HCT116 (cell line): ENCODE results near the gene RTN1. TPM values are rescaled to one million over a fixed set of nuclear protein-coding genes. Genes with fewer than 3 reads are reported as not detected.

ENCODE experiments used
- ATAC-seq: fragments of 200-7000 bp; cut with Tn5 transposase; 2 replicates; pipeline ENCODE4 v1.9.1; 2020; ENCODE audit warnings: mild to moderate bottlenecking, moderate library complexity
- BruUV-seq: library from RNA; stranded (reverse); fragments of 400-500 nt; replicated peaks from 2 replicates; lab custom pipeline; 2021; lab: Mats Ljungman, UMichigan
- CTCF ChIA-PET: fragments of 300-600 bp; sonication (Branson Sonifier 250); formaldehyde crosslinking; loops from one replicate; lab custom pipeline; 2021; ENCODE audit warnings: antibody characterized with exemption; lab: Charles Lee
- POLR2A ChIA-PET: fragments of 300-600, 350-600 bp; sonication (Branson Sonifier 250); formaldehyde crosslinking; loops from one replicate; lab custom pipeline; 2021; ENCODE audit warnings: antibody characterized with exemption; lab: Charles Lee
- RAD21 ChIA-PET, 2 experiments: fragments of 300-600 bp; sonication (Branson Sonifier 250); formaldehyde crosslinking; loops; one replicate each; lab custom pipeline; 2023; ENCODE audit warnings: low total read pairs in 2 of 2; ENCODE audit not compliant: uncharacterized antibody in 2 of 2, unreplicated experiment in 2 of 2, low non-redundant PET in 1 of 2; lab: Charles Lee
- DNase-seq: peaks from one replicate; pipeline ENCODE4 v3.0.0-alpha.2; 2010; ENCODE audit warnings: low read depth, low spot score
- H2AFZ ChIP-seq: fragments of 200-600 bp; shearing (Covaris generic), sonication (generic); 2 replicates; pipeline ENCODE4 v1.6.1; 2017; ENCODE audit warnings: low read depth, mixed run types, mixed read lengths, antibody characterized with exemption, low read length; ENCODE audit not compliant: poor library complexity, severe bottlenecking
- H3K27ac ChIP-seq: 2 replicates; pipeline ENCODE4 v1.5.1; 2012; ENCODE audit warnings: low read depth, low read length
- H3K27me3 ChIP-seq: fragments of 200-600 bp; sonication (generic); 2 replicates; pipeline ENCODE4 v1.6.1; 2016; ENCODE audit warnings: mixed run types, low read length, mixed read lengths; ENCODE audit not compliant: insufficient read depth
- H3K36me3 ChIP-seq, 2 experiments: fragments of 200-500 bp in 1 of 2; fragments of 200-600 bp in 1 of 2; sonication (Bioruptor generic) in 1 of 2; sonication (generic) in 1 of 2; 2 replicates each; pipeline versions ENCODE4 v1.5.1 to v1.6.1; 2014 to 2016; ENCODE audit warnings: low read length in 2 of 2, inconsistent platforms in 1 of 2, mixed read lengths in 1 of 2, mixed run types in 1 of 2; ENCODE audit not compliant: insufficient read depth in 2 of 2, control insufficient read depth in 1 of 2
- H3K4me1 ChIP-seq, 2 experiments: fragments of 200-600 bp in 1 of 2; sonication (generic) in 1 of 2; 2 replicates each; pipeline versions ENCODE4 v1.5.1 to v1.6.1; 2012 to 2017; ENCODE audit warnings: low read length in 2 of 2, inconsistent platforms in 1 of 2, mild to moderate bottlenecking in 1 of 2, mixed read lengths in 1 of 2, mixed run types in 1 of 2, moderate library complexity in 1 of 2; ENCODE audit not compliant: insufficient read depth in 2 of 2, control insufficient read depth in 1 of 2
- H3K4me2 ChIP-seq: fragments of 200-600 bp; sonication (generic); 2 replicates; pipeline ENCODE4 v1.6.1; 2017; ENCODE audit warnings: mixed run types, low read length, mixed read lengths
- H3K4me3 ChIP-seq, 2 experiments: fragments of 200-600 bp in 1 of 2; sonication (generic) in 1 of 2; replicated peaks in 1 of 2; 2 replicates each; pipeline ENCODE4 v1.5.1; 2011 to 2016; ENCODE audit warnings: low read length in 2 of 2, control low read depth in 1 of 2, low read depth in 1 of 2, mild to moderate bottlenecking in 1 of 2, mixed read lengths in 1 of 2, mixed run types in 1 of 2
- H3K79me2 ChIP-seq: fragments of 200-600 bp; sonication (generic); 2 replicates; pipeline ENCODE4 v1.6.1; 2017; ENCODE audit warnings: mild to moderate bottlenecking, mixed run types, low read length, moderate library complexity, mixed read lengths; ENCODE audit not compliant: insufficient read depth
- H3K9ac ChIP-seq: fragments of 200-600 bp; sonication (generic); 2 replicates; pipeline ENCODE4 v1.6.1; 2016; ENCODE audit warnings: low read length, mixed read lengths
- H3K9me2 ChIP-seq: fragments of 200-600 bp; sonication (generic), shearing (Covaris generic); 2 replicates; pipeline ENCODE4 v1.6.1; 2017; ENCODE audit warnings: mixed run types, mild to moderate bottlenecking, moderate library complexity; ENCODE audit not compliant: insufficient read depth
- H3K9me3 ChIP-seq, 2 experiments: fragments of 200-500 bp in 1 of 2; fragments of 200-600 bp in 1 of 2; sonication (Bioruptor generic) in 1 of 2; sonication (generic) in 1 of 2; 2 replicates each; pipeline ENCODE4 v1.6.1; 2014 to 2017; ENCODE audit warnings: low read length in 2 of 2, mixed read lengths in 2 of 2, inconsistent platforms in 1 of 2, low read depth in 1 of 2, mild to moderate bottlenecking in 1 of 2, mixed run types in 1 of 2, moderate library complexity in 1 of 2; ENCODE audit not compliant: control insufficient read depth in 1 of 2, insufficient read depth in 1 of 2
- H4K20me1 ChIP-seq: fragments of 200-600 bp; sonication (generic), shearing (Covaris generic); 2 replicates; pipeline ENCODE4 v1.6.1; 2017; ENCODE audit warnings: mixed run types, mild to moderate bottlenecking, moderate library complexity; ENCODE audit not compliant: insufficient read depth
- CBX3 ChIP-seq: IDR thresholded peaks from 2 replicates; pipeline ENCODE4 v1.6.1; 2012; ENCODE audit warnings: low read depth
- CEBPB ChIP-seq: IDR thresholded peaks from 2 replicates; pipeline ENCODE4 v1.6.1; 2012; ENCODE audit warnings: low read depth
- ELF1 ChIP-seq: IDR thresholded peaks from 2 replicates; pipeline ENCODE4 v1.6.1; 2012; ENCODE audit warnings: low read depth, borderline replicate concordance
- EZH2 ChIP-seq: fragments of 200-600 bp; sonication (generic); IDR thresholded peaks from 2 replicates; pipeline ENCODE4 v1.6.1; 2017; ENCODE audit warnings: antibody characterized with exemption, mixed run types
- JUND ChIP-seq: IDR thresholded peaks from 2 replicates; pipeline ENCODE4 v1.6.1; 2012
- POLR2A ChIP-seq: IDR thresholded peaks from 2 replicates; pipeline ENCODE4 v1.7.0; 2011; ENCODE audit warnings: borderline replicate concordance; ENCODE audit not compliant: insufficient read depth, insufficient read length; ENCODE audit errors: extremely low read depth
- POLR2AphosphoS5 ChIP-seq: IDR thresholded peaks from 2 replicates; pipeline ENCODE4 v1.6.1; 2011; ENCODE audit warnings: mild to moderate bottlenecking, low read depth, low read length, moderate library complexity
- RAD21 ChIP-seq: IDR thresholded peaks from 2 replicates; pipeline ENCODE4 v1.6.1; 2012; ENCODE audit warnings: low read depth, mild to moderate bottlenecking
- SIN3A ChIP-seq: IDR thresholded peaks from 2 replicates; pipeline ENCODE4 v1.6.1; 2012; ENCODE audit warnings: low read depth
- SP1 ChIP-seq: IDR thresholded peaks from 2 replicates; pipeline ENCODE4 v1.6.1; 2012; ENCODE audit warnings: low read depth
- SRF ChIP-seq: IDR thresholded peaks from 2 replicates; pipeline ENCODE4 v1.6.1; 2012; ENCODE audit warnings: low read depth
- TCF7L2 ChIP-seq: IDR thresholded peaks from 2 replicates; pipeline ENCODE4 v1.7.0; 2011; ENCODE audit warnings: borderline replicate concordance, inconsistent platforms; ENCODE audit not compliant: insufficient read depth, insufficient read length; ENCODE audit errors: extremely low read depth
- YY1 ChIP-seq: IDR thresholded peaks from 2 replicates; pipeline ENCODE4 v1.6.1; 2011; ENCODE audit warnings: low read length, low read depth, moderate library complexity, mild to moderate bottlenecking; ENCODE audit not compliant: insufficient replicate concordance; ENCODE audit errors: extremely low read depth
- ZFX ChIP-seq: fragments of 450-650 bp; IDR thresholded peaks from 2 replicates; pipeline ENCODE4 v1.6.1; 2017
- ZNF274 ChIP-seq: fragments of 200-500 bp; sonication (Bioruptor generic); IDR thresholded peaks from 2 replicates; pipeline ENCODE4 v1.6.1; 2014; ENCODE audit warnings: mild to moderate bottlenecking, low read depth, low read length, inconsistent platforms
- intact Hi-C: fragments of 100-400 bp; cut with micrococcal nuclease; formaldehyde crosslinking; loops from 2 replicates; pipeline ENCODE4 v1.10.0; 2022
- total RNA-seq: library from RNA; stranded (reverse); gene quantifications from one replicate; pipeline ENCODE4 v1.2.1, GENCODE V29; 2021; ENCODE audit not compliant: unreplicated experiment
- TF ChIP-seq, protein P1 (sequence below): IDR thresholded peaks from 2 replicates; pipeline ENCODE4 v1.6.1; 2012
- TF ChIP-seq, protein P2 (sequence below): IDR thresholded peaks from 2 replicates; pipeline ENCODE4 v1.6.1; 2011; ENCODE audit warnings: mild to moderate bottlenecking, low read length, moderate library complexity; ENCODE audit not compliant: insufficient replicate concordance; ENCODE audit errors: extremely low read depth
- TF ChIP-seq, protein P3 (sequence below): IDR thresholded peaks from 2 replicates; pipeline ENCODE4 v1.6.1; 2012

Gene RTN1
- total RNA-seq, 1 experiment from 2014 or later = 0.57 TPM

DNA sequence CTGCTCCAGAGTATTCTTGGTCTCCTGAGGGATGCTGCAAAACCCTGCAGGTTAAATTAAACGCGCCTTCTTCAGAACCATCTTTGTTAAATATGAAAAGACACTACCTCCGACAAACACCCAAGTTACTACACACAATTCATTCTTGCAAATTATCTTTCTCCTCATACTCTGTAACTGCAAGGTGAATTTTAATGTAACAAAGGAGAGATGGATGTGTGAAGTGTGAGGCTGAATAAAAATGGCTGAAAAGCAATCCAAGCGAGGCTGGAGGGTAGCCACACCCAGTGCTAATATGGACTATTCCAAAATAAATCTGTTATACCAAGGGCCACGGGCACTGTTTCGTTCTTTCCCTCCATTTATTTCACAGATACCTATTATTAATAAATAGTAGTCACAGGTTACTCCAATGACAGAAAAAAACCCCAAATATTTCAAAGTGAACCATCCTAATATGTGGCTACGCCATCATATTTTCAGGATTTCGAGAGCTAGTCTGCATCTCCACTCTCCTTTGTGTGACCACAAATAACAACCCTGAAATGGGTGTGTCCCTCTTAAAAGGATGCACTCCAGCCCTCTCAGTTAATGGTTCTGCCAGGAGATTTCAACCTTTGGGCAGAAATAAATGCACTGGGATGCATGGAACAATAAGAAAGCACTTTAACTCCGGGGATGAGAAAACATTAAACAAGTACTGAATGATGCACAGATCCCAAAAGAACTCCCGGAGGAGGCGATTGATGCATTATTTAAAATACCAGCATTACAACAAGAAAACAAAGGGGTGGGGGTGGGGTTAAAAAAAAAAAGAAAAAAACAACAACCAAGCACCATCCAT lies 240.9 kb downstream of the RTN1 start:
- Histone ChIP-seq H3K4me2 (no peak overlapping the region), H3K27ac (no peak overlapping the region), H3K4me3 (no peak overlapping the region), H4K20me1 (no peaks in the 10 kb centered on the region)
- POLR2A ChIA-PET = no interaction called here
- RAD21 ChIA-PET = no interaction called here
- TF ChIP-seq SP1 (no peak), RAD21 (no peak), ZFX (no peak), TCF7L2 (no peak), EZH2 (no peak), ELF1 (no peak), POLR2A (no peak), SRF (no peak), SIN3A (no peak), ZNF274 (no peak), JUND (no peak), YY1 (no peak), POLR2AphosphoS5 (no peak), CBX3 (no peak), CEBPB (no peak)
- TF ChIP-seq, protein P1, sequence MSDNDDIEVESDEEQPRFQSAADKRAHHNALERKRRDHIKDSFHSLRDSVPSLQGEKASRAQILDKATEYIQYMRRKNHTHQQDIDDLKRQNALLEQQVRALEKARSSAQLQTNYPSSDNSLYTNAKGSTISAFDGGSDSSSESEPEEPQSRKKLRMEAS = no peak
- TF ChIP-seq, protein P2, sequence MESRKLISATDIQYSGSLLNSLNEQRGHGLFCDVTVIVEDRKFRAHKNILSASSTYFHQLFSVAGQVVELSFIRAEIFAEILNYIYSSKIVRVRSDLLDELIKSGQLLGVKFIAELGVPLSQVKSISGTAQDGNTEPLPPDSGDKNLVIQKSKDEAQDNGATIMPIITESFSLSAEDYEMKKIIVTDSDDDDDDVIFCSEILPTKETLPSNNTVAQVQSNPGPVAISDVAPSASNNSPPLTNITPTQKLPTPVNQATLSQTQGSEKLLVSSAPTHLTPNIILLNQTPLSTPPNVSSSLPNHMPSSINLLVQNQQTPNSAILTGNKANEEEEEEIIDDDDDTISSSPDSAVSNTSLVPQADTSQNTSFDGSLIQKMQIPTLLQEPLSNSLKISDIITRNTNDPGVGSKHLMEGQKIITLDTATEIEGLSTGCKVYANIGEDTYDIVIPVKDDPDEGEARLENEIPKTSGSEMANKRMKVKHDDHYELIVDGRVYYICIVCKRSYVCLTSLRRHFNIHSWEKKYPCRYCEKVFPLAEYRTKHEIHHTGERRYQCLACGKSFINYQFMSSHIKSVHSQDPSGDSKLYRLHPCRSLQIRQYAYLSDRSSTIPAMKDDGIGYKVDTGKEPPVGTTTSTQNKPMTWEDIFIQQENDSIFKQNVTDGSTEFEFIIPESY = no peak
- TF ChIP-seq, protein P3, sequence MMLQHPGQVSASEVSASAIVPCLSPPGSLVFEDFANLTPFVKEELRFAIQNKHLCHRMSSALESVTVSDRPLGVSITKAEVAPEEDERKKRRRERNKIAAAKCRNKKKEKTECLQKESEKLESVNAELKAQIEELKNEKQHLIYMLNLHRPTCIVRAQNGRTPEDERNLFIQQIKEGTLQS = no peak
- TF ChIP-seq, all 23 proteins: peak for 0
- intact Hi-C loops = no loop called here
- Histone ChIP-seq H2AFZ (no peak overlapping the region), H3K79me2 (no peaks in the 10 kb centered on the region), H3K9ac (no peak overlapping the region), H3K9me2 (no peaks in the 10 kb centered on the region), H3K4me1 (no peaks in the 10 kb centered on the region), H3K9me3 (no peaks in the 10 kb centered on the region), H3K27me3 (no peaks in the 10 kb centered on the region), H3K36me3 (no peaks in the 10 kb centered on the region)
- no TSS peak for BruUV-seq
- no peak for ATAC-seq
- CTCF ChIA-PET = interaction anchor here (1.4 kb wide), 1 partner anchor 268 kb away, joined by 5 read pairs; no protein-coding TSS in a partner anchor
- no peak for DNase-seq
